Skin epidermis (tissue), 12 donors: ENCODE data around the gene LRMDA.
A peak's percentile ranks its signal among the peaks of the same experiment; 100 is the strongest.
"Not testable (repeated sequence)": the region's sequence is repeated elsewhere in the genome, so short reads cannot be mapped to it uniquely, and the experiment has no call there.

Source experiments
- H3K27ac ChIP-seq, 21 experiments: fragments of 200-600 bp; sonication (generic) in 11 of 21; one replicate each; pipeline ENCODE4 v1.5.0; 2020; ENCODE audit warnings: mild to moderate bottlenecking in 3 of 21, inconsistent platforms in 2 of 21, moderate library complexity in 2 of 21
- H3K4me3 ChIP-seq, 7 experiments: fragments of 200-600 bp; sonication (generic) in 2 of 7; one replicate each; pipeline ENCODE4 v1.5.0; 2020; ENCODE audit warnings: inconsistent platforms in 2 of 7, mild to moderate bottlenecking in 2 of 7, moderate library complexity in 1 of 7

Gene LRMDA

GRCh38 chr10:76115471-76116155 is 684.2 kb downstream of the LRMDA start:
- H3K4me3 ChIP-seq = no peak overlapping the region
- no peak overlapping the region for H3K27ac ChIP-seq

- H3K27ac ChIP-seq = no peak overlapping the region
- no peak overlapping the region for H3K4me3 ChIP-seq
Measured at GRCh38 chr10:76116523-76116922, 685.1 kb downstream of the LRMDA start.

GRCh38 chr10:76117949-76118348 is 686.5 kb downstream of the LRMDA start:
- no peak overlapping the region for H3K4me3 ChIP-seq
- no peak overlapping the region for H3K27ac ChIP-seq

GRCh38 chr10:76119036-76119435 is 687.6 kb downstream of the LRMDA start:
- H3K27ac ChIP-seq = no peak overlapping the region
- H3K4me3 ChIP-seq = no peak overlapping the region

GRCh38 chr10:76119515-76119914 is 688.1 kb downstream of the LRMDA start:
- Histone ChIP-seq H3K27ac (peak overlapping the region in 1 of 21 experiments; percentile 9), H3K4me3 (no peak overlapping the region)

- Histone ChIP-seq H3K27ac (no peak overlapping the region), H3K4me3 (no peak overlapping the region)
Measured at GRCh38 chr10:76122056-76122455, 690.6 kb downstream of the LRMDA start.

- Histone ChIP-seq H3K27ac (no peak overlapping the region), H3K4me3 (no peak overlapping the region)
Measured at GRCh38 chr10:76124280-76124679, 692.9 kb downstream of the LRMDA start.

GRCh38 chr10:76125900-76126299 is 694.5 kb downstream of the LRMDA start:
- Histone ChIP-seq H3K27ac (peak overlapping the region in 1 of 21 experiments; percentile 24), H3K4me3 (no peak overlapping the region)

- H3K27ac ChIP-seq = no peak overlapping the region
- no peak overlapping the region for H3K4me3 ChIP-seq
Measured at GRCh38 chr10:76126607-76127527, 695.4 kb downstream of the LRMDA start.

- no peak overlapping the region for H3K4me3 ChIP-seq
- H3K27ac ChIP-seq = no peak overlapping the region
Measured at GRCh38 chr10:76127984-76128589, 696.7 kb downstream of the LRMDA start.

GRCh38 chr10:76129213-76129612 is 697.8 kb downstream of the LRMDA start:
- Histone ChIP-seq H3K27ac (no peak overlapping the region), H3K4me3 (no peak overlapping the region)

GRCh38 chr10:76130892-76131291 is 699.5 kb downstream of the LRMDA start:
- no peak overlapping the region for H3K27ac ChIP-seq
- H3K4me3 ChIP-seq = no peak overlapping the region

- H3K4me3 ChIP-seq = no peak overlapping the region
- no peak overlapping the region for H3K27ac ChIP-seq
Measured at GRCh38 chr10:76133597-76134255, 702.3 kb downstream of the LRMDA start.

- Histone ChIP-seq H3K4me3 (no peak overlapping the region), H3K27ac (no peak overlapping the region)
Measured at GRCh38 chr10:76136961-76137360, 705.5 kb downstream of the LRMDA start.

- Histone ChIP-seq H3K27ac (no peak overlapping the region), H3K4me3 (no peak overlapping the region)
Measured at GRCh38 chr10:76138286-76138685, 706.9 kb downstream of the LRMDA start.

- Histone ChIP-seq H3K27ac (no peak overlapping the region), H3K4me3 (no peak overlapping the region)
Measured at GRCh38 chr10:76138906-76139305, 707.5 kb downstream of the LRMDA start.

GRCh38 chr10:76139431-76139830 is 708.0 kb downstream of the LRMDA start:
- Histone ChIP-seq H3K4me3 (no peak overlapping the region), H3K27ac (no peak overlapping the region)

GRCh38 chr10:76141376-76141775 is 710.0 kb downstream of the LRMDA start:
- H3K4me3 ChIP-seq = no peak overlapping the region
- no peak overlapping the region for H3K27ac ChIP-seq

- H3K27ac ChIP-seq, H3K4me3 ChIP-seq: not testable (repeated sequence)
Measured at GRCh38 chr10:76148217-76148616, 716.8 kb downstream of the LRMDA start.

GRCh38 chr10:76149182-76149581 is 717.8 kb downstream of the LRMDA start:
- Histone ChIP-seq H3K4me3 (no peak overlapping the region), H3K27ac (no peak overlapping the region)
